HG02938 (cell line): ENCODE data around the gene ZP2.
A peak's percentile ranks its signal among the peaks of the same experiment; 100 is the strongest.
"Not testable (repeated sequence)": the region's sequence is repeated elsewhere in the genome, so short reads cannot be mapped to it uniquely, and the experiment has no call there.

ENCODE experiments used
- ATAC-seq: cut with Tn5 transposase; IDR thresholded peaks from one replicate; pipeline ENCODE4 v1.9.1; 2021; ENCODE audit warnings: mild to moderate bottlenecking, moderate library complexity; ENCODE audit not compliant: unreplicated experiment

The ZP2 gene

DNA sequence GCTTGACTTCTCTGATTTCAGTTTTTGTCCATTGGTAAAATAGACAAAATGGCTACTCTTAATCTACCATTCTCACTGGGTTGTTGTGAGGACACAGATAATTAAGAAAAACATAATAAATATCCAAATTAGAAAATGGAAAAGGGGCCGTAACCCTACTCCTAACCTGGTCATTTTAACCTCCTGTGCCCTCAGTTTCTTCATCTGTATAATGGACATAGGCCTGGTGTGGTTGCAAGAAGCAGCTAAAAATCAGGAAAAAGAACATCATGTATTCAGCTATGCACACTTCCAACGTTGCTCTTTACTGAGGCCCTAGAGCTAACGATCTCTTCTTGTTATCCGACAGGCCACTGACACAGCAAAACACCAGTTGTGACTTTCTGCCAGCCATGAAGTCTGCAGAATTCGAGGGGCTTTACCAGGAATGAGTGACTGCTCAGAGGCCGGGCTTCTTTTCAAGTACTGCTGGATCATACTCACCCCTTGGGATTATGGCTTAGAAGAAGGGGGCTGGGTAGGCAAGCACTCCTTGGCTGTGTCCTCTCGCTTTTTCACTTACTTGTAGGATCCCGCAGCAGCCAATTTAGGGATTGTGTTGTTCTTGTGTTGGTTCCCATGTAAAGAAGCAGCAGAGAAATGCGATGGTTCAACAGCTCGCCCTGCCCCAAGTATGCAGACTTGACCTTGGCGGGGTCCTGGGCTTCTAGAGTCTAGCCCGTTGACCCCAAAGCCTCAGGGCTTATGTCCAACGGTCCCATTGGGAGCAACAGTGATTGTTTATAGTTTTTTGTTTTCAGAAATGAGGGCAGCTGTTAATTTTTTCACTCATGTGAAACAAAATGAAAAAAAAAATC, 32.0 kb downstream of the ZP2 start:
- ATAC-seq, result no peak

DNA sequence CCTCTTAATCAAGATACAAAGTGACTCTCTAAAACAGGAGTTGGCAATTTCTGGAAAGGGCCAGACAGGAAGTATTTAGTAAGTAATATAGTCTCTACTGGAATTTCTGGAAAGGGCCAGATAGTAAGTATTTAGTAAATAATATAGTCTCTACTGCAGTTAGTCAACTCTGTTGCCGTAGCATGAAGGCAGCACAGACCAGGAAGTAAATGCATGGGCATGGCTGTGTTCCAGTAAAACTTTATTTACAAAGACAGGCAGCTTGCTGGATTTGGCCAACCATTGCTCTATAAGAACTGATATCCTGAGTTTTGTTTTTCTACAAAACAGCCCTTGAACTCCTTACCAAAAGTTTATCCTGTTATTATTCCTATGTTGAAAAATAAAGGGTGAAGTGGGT, 36.0 kb downstream of the ZP2 start:
- ATAC-seq, result no peak

DNA sequence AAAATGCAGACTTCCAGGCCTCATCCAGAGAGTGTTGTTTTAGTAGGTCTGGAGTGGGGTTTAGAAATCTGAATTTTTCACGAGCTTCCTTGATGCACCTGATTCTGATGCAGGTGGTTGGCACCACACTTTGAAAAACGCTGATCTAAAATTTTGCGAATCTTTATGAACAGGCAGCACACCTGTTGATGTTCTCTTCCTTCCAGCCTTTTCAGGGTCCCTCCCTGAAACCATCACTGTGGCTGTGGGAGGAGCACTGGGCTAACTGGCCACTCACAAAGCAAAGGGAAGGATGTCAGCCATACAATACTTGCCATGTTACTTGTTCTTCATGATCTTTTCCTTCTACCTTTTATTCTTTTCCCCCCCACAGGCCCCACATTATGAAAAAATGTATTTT, 38.7 kb downstream of the ZP2 start:
- ATAC-seq, result no peak

DNA sequence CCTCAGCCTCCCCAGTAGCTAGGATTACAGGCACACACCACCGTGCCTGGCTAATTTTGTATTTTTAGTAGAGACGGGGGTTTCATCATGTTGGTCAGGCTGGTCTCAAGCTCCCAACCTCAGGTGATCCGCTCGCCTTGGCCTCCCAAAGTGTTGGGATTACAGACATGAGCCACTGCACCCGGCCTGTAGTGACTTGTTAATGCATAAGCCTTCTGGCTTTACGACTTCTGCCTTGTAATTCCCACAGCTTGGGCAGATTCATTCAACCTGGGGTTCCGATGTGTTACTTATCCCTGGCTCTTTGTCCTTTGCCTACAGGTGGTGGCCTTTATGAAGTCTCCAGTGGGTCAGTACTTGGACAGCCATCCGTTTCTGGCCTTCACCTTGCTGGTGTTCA, 41.3 kb downstream of the ZP2 start:
- not testable (repeated sequence) for ATAC-seq

DNA sequence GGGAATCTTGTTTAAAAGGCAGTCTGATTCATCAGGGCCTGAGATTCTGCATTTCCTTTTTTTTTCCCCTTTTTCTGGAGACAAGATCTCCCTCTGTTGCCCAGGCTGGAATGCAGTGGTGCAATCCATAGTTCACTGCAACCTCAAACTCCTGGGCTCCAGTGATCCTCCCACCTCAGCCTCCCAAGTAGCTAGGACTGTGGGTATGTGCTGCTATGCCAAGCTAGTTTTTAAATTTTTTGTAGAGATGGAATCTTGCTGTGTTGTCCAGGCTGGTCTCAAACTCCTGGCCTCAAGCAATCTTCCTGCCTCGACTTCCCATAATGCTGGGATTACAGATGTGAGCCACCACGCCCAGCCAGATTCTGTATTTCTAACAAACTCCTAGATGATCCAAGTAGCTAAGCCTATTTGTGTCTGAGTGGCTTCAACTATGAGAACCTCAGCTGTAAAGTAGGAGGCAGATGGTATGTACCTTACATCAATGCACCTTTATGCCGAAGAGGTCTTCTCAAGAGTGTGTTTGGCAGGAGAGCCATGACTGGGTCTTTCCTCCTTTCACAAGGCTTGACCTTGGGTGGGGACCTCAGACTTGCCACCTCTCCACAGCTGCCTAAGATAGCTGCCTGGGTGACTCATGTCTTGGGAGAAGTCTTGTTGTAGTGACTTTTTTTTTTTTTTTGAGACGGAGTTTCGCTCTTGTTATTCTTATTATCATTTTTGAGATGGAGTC, 42.0 kb downstream of the ZP2 start:
- ATAC-seq, result no peak

DNA sequence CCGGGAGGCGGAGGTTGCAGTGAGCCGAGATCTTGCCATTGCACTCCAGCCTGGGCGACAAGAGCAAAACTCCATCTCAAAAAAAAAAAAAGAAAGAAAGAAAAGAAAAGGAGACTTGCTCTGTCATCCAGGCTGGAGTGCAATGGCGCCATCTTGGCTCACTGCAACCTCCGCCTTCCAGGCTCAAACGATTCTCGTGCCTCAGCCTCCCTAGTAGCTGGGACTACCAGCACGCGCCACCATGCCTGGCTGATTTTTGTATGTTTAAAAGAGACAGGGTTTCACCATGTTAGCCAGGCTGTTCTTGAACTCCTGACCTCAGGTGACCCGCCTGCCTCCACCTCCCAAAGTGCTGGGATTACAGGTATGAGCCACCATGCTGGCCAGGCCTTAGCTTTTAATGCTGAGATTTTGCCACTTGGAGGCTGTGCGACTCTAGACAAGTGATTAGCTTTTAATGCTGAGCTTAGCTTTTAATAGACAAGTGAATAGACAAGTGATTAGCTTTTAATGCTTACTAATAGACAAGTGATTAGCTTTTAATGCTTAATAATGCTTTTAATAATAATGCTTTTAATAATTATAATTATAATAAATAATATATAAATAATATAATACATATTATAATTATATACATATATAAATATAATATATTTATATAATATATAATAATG, 43.3 kb downstream of the ZP2 start:
- no peak for ATAC-seq

DNA sequence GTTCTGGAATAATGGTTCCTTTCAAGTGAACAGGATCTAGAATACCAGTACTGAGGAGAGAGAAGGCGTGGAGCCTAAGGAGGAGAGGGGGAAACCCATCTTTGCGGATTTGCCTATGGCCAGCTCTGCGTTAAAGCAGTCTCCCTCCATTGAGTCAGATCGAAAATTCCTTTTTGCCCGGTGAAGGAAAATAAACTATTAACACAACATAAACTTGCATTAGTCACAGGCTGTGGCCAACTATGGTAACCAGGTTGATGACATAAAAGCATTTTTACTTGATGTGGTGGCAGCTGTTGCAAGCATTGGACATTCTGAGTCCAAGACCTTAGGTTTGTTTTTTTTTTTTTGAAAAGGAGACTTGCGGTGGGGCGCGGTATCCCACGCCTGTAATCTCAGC, 44.0 kb downstream of the ZP2 start:
- no peak for ATAC-seq

DNA sequence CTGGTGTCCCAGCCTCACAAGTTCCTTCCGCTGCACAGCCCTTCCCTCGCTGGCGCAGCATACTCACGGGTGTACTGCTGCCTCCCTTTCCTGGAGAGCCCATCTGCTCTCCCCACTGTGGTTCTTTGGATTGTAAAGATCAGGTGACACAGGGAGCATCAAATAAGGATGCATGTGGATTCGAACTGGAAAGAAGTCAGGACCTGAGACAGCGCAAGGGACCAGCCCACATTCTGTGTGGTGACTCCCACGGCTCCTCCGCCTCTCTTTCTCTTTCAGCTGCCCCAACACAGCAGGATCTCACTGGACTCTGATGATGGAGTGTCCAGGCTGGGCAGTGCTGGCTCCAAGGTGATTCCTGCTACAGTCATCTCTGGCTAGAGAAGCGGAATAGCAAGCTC, 44.8 kb downstream of the ZP2 start:
- no peak for ATAC-seq

DNA sequence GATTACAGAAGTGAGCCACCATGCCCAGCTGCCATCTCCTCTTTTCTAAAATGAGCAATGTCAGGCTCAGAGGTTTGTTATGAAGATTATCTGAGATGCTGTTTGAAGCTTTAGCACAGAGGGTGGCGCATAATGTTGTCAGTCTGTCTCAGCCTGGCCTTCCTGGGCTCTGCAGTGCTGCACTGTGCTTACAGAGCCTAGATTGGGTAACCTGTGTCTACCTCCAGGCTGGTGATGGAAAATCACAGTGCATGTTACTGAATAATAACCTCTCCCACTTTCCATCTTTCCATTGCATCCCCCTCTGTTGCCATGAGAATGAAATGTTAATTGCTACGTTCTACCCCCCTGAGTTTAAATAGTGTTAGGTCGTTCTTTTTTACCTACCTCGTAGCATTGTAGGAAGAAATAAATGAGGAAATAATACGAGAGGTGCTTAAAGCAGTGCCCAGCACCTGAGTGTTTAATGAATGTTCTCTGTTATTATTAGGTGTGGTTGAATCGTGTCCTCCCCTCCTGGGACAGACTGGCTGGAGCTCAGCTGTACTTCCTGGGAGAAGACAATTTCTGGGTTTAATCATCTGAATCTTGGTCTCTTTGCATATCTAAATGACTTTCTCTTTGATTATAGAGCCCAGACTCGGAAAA, 46.7 kb downstream of the ZP2 start:
- ATAC-seq, result no peak

DNA sequence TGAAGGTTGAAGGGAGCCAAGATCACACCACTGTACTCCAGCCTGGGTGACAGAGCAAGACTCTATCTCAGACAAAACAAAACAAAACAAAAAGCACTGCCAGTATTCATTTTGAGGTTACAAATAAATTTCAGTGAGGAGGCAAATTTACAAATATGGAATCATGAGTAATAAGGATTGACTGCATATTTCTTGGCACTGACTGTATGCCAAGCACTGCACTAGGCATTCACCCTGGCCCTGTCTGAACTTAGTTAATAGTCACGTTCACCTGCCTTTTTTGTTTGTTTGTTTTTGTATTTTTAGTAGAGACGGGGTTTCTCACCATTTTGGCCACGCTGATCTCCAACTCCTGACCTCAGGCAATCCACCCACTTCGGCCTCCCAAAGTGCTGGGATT, 47.8 kb downstream of the ZP2 start:
- ATAC-seq, result no peak

DNA sequence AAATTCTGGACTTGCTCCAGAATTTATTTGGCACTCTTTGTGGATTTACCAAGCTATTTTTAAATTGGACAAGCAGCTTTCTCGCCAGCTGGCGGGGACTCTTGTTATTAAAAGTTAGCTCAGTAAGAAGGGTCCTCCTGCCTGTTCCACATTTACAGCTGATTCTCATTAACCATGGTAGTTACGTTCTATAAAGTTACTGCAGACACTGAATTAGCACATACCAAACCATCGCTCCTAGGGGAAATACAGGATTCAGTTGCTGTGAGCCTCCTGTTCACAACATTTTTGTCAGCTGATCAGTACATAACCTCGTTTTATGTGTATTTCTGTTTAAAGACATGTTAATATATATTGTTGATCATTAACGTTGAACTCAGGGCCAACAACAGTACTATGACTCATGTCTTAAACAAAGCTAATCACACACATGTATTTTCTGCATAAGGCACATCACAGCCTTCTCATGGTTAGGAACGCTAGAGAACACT, 48.7 kb downstream of the ZP2 start:
- no peak for ATAC-seq

DNA sequence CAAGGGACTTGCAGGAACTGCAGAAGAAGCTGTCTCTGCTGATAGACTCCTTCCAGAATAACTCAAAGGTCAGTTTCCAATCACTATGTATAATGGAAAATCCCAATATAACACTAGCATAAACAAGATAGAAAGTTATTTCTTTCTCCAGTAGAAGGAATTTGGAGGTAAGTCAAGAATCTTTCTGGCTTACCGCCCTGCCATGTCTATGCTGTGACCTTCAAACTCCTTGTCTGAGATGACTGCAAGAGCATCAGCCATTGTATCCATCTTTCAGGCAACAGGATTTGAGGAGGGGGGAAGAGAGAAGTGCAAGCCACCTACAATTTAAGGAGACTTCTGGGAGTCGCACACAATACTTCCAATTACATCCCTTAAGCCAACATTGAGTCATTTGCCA, 50.2 kb downstream of the ZP2 start:
- no peak for ATAC-seq

DNA sequence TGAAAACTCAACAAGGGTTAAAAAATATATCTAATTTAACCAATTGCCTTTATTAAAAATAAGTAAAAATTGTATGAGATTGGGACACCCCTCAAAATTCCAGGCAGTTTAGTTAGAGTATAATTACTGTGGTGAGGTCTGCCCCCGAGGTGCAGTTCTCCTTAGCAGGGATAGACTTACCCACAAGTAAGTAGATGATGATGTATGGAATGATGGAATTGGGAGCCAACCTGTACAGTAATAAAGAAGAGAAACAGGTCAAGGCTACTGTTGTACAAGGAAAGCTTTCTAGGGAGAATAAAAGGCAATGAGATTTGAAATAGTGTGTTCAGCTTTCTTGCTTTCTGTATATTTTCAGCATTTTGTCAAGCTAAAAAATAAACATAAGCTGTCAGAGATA, 51.1 kb downstream of the ZP2 start:
- no peak for ATAC-seq

DNA sequence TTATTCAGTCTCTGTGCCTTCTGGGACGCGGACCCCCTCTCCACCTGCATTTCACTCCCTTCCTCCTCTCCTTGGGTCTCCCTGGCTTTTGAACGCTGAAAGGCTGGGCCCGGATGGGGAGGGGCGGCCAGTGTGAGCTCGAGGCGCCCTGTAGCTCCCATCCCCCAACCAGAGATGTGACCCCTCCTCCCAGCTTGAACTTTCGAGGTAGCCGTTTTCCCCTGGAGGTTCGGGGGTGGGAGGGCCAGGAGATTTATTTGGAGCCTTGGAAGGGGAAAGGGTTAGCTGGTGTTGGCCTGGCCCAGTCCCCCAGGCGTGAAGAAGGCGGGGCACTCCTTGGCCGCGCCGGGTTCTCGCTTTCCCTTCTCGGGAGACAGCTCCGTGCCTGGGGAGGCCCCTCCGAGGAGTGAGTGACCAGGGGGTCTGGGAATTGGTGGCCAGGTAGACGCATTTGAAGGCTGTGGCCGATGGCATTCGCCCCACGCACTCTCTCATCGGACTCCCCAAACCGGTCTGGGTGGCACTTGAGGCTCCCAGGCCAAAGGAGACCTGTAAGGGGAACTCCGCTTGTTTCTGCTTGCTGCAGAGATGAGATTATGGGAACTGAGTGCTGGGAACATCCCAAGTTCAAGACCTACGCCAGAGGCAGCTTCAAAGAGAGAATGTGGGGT, 52.0 kb downstream of the ZP2 start:
- ATAC-seq, result no peak

DNA sequence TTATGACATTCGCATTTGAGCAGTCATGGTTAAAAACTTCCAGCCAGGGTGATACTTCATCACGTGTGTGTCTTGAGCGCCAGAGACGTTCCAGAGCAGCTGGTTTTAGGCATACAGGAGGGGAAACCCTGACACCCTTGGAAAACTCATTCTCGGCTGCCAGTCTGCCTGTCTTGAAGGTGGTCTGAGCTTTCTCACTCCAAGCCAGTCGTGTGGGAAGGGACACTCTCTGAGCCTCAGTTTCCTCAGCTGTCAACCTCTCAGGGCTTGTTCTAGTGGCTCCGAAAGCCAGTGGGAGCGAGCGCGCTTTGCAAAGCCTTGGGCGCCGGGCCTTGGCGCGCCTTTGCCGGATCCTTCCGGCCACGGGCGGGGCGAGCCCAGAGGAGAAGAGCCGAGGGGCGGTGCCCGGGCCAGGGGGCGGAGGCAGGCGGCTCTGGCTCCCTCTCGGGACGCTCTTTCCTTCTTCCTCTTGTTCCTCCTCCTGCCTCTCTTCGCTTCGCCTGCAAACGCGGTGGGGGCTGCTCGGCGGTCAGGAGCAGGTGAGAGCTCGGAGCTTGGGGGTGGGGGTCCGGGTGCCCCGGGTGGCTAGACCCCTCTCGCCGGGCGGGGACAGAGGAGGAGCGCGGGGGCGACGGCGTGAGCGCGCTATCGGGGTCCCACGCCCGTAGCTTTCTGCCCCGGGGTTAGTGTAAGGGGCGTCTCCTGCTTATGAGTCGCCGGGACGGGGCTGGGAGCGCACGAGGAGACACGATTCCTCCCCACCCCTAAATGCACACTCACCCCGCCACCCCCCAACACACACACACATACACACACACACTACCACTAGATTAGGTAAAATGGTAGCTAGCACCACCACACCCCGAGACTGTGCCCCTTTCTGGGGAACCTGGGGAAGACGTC, 52.9 kb downstream of the ZP2 start, which contains the start of gene LDAF1:
Gene LDAF1, plus strand, starts transcription at position 467 of the 903 bp plus-strand sequence. CDS start 2,509 bp downstream, outside the sequence.
- ATAC-seq, result peak; percentile 74

DNA sequence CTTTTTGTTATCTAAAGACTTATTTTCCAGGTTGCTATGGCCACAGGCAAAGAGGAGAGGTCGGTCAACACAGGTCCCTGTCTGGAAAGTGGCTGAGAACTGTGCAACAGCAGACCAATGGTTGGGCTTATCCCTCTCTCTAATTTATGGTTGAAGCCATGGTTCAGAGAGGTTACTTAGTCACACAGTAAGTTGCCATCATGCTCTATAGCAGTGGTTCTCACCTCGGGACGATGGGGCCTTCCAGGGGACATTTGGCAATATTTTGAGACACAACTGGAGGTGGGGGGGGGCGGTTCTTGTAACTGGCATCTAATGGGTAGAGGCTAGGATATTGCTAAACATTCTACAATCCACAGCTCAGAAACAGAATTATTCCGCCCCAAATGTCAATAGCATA, 53.7 kb downstream of the ZP2 start:
- no peak for ATAC-seq

DNA sequence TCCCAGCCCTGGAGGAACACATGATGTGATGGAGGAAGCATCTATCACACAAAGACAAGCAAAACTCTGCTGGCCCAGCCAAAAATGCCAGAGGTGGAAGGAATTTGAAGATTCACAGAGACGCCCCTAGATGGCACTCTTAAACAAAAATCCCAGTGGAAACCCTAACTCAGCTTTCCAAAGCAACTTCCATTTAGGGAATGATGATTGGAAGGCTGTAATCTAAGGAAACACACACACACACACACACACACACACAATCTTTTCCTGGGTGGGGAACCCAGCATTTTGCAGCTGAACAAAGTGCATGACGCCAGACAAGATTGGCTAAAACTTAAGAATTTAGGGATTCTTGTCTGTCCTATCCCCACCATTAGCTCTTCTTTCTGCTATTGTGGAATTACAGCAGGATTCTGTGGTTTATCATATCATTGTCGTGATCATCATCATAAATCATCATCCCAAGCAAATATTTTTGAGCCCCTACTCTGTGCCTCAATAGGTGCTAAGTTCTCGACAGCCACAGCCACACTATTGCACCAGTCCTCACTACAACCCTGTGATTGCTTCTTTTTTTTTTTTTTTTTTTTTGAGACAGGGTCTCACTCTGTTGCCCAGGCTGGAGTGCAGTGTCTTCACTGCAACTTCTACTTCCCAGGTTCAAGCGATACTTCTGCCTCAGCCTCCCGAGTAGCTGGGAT, 54.5 kb downstream of the ZP2 start:
- ATAC-seq, result no peak

DNA sequence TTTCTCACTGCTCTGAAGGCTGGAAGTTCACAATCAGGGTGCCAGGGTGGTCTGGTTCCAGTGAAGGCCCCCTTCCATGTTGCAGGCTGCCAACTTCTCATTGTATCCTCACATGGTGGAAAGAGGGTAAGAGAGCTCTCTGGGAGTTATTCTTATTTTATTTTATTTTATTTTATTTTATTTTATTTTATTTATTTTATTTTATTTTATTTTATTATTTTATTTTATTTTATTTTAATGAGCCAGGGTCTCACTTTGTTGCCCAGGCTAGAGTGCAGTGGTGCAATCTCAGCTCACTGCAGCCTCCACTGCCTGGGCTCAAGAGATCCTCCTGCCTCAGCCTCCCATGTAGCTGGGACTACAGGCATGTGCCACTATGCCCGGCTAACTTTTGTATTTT, 55.4 kb downstream of the ZP2 start:
- ATAC-seq, result not testable (repeated sequence)
